HepG2 (cell line): Measurements from ENCODE around the gene DNAJA1. TPM values are rescaled to one million over a fixed set of nuclear protein-coding genes. Genes with fewer than 3 reads are reported as not detected.

Experiments used
- CCDC6 ChIP-seq: sonication (generic); formaldehyde crosslinking; IDR thresholded peaks from 2 replicates; pipeline ENCODE4 v1.8.1; 2022; ENCODE audit warnings: mild to moderate bottlenecking, missing genetic modification reagents, moderate library complexity
- GATAD1 ChIP-seq: IDR thresholded peaks from 2 replicates; pipeline ENCODE4 v1.6.1; 2016; ENCODE audit warnings: missing genetic modification reagents, missing compliant biosample characterization
- GPN1 ChIP-seq: sonication (generic); formaldehyde crosslinking; IDR thresholded peaks from 2 replicates; pipeline ENCODE4 v1.5.1; 2020; ENCODE audit warnings: missing genetic modification reagents, borderline replicate concordance
- POLR2G ChIP-seq: fragments of 200-400 bp; formaldehyde crosslinking; IDR thresholded peaks from 2 replicates; pipeline ENCODE4 v1.6.1; 2018; ENCODE audit warnings: mild to moderate bottlenecking, low read depth, low read length, moderate library complexity
- SPEN ChIP-seq: sonication (generic); formaldehyde crosslinking; IDR thresholded peaks from 2 replicates; pipeline ENCODE4 v1.5.1; 2020; ENCODE audit warnings: low read depth, mild to moderate bottlenecking, missing genetic modification reagents
- ZBTB14 ChIP-seq: sonication (generic); formaldehyde crosslinking; IDR thresholded peaks from 2 replicates; pipeline ENCODE4 v1.4.0; 2020; ENCODE audit warnings: missing genetic modification reagents
- ZMAT3 ChIP-seq: sonication (generic); formaldehyde crosslinking; conservative IDR thresholded peaks from 2 replicates; pipeline ENCODE4 v1.7.0; 2021; ENCODE audit warnings: missing genetic modification reagents
- ZNF337 ChIP-seq: sonication (generic); formaldehyde crosslinking; IDR thresholded peaks from 2 replicates; pipeline ENCODE4 v1.5.1; 2020; ENCODE audit warnings: missing genetic modification reagents, low read depth, mild to moderate bottlenecking, borderline replicate concordance
- ZNF407 ChIP-seq: sonication (generic); formaldehyde crosslinking; IDR thresholded peaks from one replicate; pipeline ENCODE4 v1.5.1; 2020; ENCODE audit warnings: mild to moderate bottlenecking, missing genetic modification reagents; ENCODE audit errors: not compliant biosample characterization
- polyA plus RNA-seq, 8 experiments: library from polyadenylated mRNA; depleted of rRNA in 3 of 8; stranded (reverse) in 7 of 8; unstranded in 1 of 8; fragments of >200 nt; fragmentation: Illumina TruSeq in 4 of 8; extraction: Trizol in 4 of 8; gene quantifications; 2 replicates each; pipeline versions ENCODE4 v1.2.1 to v1.2.3, GENCODE V29; 2011 to 2016; ENCODE audit warnings: low read depth in 4 of 8, missing spikeins in 1 of 8, mixed read lengths in 1 of 8; ENCODE audit not compliant: insufficient read depth in 1 of 8
- total RNA-seq, 5 experiments: library from RNA; depleted of rRNA; stranded (reverse); fragments of >200 nt; fragmentation: Illumina TruSeq; extraction: Trizol; gene quantifications; 2 replicates each; pipeline ENCODE4 v1.2.3, GENCODE V29; 2016; ENCODE audit warnings: low read depth in 1 of 5
- TF ChIP-seq, protein P1 (sequence below): sonication (generic); formaldehyde crosslinking; IDR thresholded peaks from 2 replicates; pipeline ENCODE4 v1.4.0; 2020; ENCODE audit warnings: missing genetic modification reagents

Gene DNAJA1
- total and polyA plus RNA-seq, 2 of the 13 experiments (the other 11 are each of a cell fraction or from before 2014, with no cell fraction given) = 95.9 to 306 TPM

DNA sequence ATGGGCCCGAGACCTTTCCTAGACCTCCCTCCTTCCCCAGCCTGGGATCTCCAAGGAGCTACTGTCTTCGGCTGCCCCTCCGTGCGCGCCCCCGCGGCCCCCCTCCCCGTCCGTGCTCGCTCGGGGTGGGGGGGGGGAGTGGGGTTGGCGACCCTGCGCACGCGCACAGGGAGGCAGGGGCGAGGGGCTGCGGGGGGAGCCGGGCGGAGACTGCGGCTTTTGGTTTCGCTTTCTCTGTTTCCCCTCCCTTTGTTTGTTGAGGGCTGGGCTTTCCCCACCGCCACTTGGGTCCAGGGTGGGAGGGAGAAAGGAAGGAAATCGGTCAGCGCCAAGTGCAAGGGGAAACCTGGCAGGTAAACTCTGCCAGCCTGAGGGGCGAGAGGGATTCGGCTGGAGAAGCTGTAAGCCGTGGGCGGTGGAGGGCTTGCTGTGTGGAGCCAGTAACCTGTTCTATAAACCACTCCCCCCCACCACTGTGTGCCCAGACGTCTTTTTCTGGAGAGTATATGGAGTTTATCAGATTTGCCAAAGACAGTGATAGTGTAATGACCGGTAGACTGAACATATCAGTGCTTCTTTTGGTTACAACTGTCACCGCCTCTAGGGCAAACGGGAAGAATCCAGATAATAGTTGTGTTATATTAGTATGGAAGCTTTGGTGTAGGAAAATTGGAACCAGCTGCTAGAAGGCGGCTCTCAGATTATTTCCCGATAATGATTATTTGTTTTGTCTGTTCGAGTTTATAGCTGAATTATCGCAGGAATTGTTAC is 684 bp downstream of the DNAJA1 start (continued):
- TF ChIP-seq ZNF407 = no peak
- no peak for TF ChIP-seq POLR2G
- no peak; the same call in 1 of the 2 replicates for TF ChIP-seq SPEN
- no peak for TF ChIP-seq GPN1 (CRISPR knock-in tag)
- peak; percentile 91 for TF ChIP-seq ZBTB14 (CRISPR knock-in tag)
- no peak for TF ChIP-seq ZMAT3 (CRISPR knock-in tag)
- 0 out of 2 replicates have a peak, but pooled peaks have one; percentile 23 for TF ChIP-seq ZNF337 (CRISPR knock-in tag)
- TF ChIP-seq GATAD1 (CRISPR knock-in tag) = no peak
- TF ChIP-seq, protein P1, sequence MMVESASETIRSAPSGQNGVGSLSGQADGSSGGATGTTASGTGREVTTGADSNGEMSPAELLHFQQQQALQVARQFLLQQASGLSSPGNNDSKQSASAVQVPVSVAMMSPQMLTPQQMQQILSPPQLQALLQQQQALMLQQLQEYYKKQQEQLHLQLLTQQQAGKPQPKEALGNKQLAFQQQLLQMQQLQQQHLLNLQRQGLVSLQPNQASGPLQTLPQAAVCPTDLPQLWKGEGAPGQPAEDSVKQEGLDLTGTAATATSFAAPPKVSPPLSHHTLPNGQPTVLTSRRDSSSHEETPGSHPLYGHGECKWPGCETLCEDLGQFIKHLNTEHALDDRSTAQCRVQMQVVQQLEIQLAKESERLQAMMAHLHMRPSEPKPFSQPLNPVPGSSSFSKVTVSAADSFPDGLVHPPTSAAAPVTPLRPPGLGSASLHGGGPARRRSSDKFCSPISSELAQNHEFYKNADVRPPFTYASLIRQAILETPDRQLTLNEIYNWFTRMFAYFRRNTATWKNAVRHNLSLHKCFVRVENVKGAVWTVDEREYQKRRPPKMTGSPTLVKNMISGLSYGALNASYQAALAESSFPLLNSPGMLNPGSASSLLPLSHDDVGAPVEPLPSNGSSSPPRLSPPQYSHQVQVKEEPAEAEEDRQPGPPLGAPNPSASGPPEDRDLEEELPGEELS = no peak
- TF ChIP-seq CCDC6 (CRISPR knock-in tag) = no peak
